ENCODE results near the gene CPNE8.

DNA sequence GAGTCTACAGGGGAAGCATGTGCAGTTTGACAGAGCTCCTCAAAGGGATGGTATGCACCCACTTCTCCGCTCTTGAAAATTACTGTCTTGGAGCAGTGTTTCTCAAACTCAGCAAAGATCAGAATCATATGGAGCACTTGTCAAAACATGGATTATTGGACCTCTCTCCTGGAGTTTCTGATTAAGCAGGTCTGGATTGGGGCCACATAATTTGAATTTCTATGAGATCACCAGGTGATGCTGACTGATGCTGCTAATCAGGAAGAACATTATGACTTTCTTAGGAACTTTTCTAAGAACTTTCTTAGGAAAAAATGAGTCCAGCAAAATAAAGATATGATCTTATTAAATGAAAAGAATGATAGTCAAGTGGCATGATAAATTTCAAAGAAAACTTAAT is 144.3 kb downstream of the CPNE8 start:
- TF ChIP-seq TAF1 (IDR thresholded peaks at IDR 0.05; ENCODE audit: borderline replicate concordance, insufficient read depth, low read length) (no peak), SIN3A (IDR thresholded peaks at IDR 0.05; ENCODE audit: borderline replicate concordance, insufficient read depth, low read length) (no peak), POLR2AphosphoS5 (IDR thresholded peaks at IDR 0.05; ENCODE audit: low read depth, low read length) (no peak)

Measured in PFSK-1 (cell line).